ENCODE measurements around the gene RIMKLA.

DNA sequence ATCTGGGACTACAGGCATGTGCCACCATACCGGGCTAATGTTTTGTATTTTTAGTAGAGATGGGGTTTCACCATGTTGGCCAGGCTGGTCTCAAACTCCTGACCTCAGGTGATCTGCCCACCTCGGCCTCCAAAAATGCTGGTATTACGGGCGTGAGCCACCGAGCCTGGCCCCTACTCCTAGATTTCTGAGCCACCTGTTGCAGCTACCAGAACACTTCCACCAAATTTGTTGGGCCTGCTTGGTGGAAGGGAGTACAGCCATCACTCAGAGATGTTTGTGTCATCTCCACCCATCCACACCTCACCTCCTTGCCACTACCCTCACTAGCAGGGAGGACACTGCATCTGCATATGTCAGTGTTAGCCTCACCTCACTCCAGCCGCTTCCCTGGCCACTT lies 5.5 kb downstream of the RIMKLA start:
- TF ChIP-seq, protein P1, sequence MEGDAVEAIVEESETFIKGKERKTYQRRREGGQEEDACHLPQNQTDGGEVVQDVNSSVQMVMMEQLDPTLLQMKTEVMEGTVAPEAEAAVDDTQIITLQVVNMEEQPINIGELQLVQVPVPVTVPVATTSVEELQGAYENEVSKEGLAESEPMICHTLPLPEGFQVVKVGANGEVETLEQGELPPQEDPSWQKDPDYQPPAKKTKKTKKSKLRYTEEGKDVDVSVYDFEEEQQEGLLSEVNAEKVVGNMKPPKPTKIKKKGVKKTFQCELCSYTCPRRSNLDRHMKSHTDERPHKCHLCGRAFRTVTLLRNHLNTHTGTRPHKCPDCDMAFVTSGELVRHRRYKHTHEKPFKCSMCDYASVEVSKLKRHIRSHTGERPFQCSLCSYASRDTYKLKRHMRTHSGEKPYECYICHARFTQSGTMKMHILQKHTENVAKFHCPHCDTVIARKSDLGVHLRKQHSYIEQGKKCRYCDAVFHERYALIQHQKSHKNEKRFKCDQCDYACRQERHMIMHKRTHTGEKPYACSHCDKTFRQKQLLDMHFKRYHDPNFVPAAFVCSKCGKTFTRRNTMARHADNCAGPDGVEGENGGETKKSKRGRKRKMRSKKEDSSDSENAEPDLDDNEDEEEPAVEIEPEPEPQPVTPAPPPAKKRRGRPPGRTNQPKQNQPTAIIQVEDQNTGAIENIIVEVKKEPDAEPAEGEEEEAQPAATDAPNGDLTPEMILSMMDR (IDR thresholded peaks at IDR 0.05; ENCODE audit: low read depth, low read length, poor library complexity, severe bottlenecking): no peak
- TF ChIP-seq EZH2phosphoT487 (IDR thresholded peaks at IDR 0.05; ENCODE audit: borderline replicate concordance, low read length): no peak
